Endodermal cell (in vitro differentiated cells): ENCODE results near the gene NHLH1. TPM values are rescaled to one million over a fixed set of nuclear protein-coding genes. Genes with fewer than 3 reads are reported as not detected.

Experiments used
- DNase-seq: peaks from one replicate; pipeline ENCODE4 v3.0.0-alpha.2; 2017
- H3K27ac ChIP-seq: 2 replicates; pipeline ENCODE4 v1.5.1; 2013; ENCODE audit warnings: mild to moderate bottlenecking, low read depth, low read length, moderate library complexity
- H3K27me3 ChIP-seq: 2 replicates; pipeline ENCODE4 v1.6.1; 2013; ENCODE audit warnings: mild to moderate bottlenecking, low read length, moderate library complexity; ENCODE audit not compliant: insufficient read depth, control insufficient read depth, poor library complexity, severe bottlenecking
- H3K36me3 ChIP-seq: 2 replicates; pipeline ENCODE4 v1.7.0; 2013; ENCODE audit warnings: mild to moderate bottlenecking, low read length, moderate library complexity; ENCODE audit not compliant: control insufficient read depth, insufficient read depth
- H3K4me1 ChIP-seq: one replicate; pipeline ENCODE4 v1.7.0; 2013; ENCODE audit warnings: low read length; ENCODE audit not compliant: control insufficient read depth, insufficient read depth
- H3K4me3 ChIP-seq: 2 replicates; pipeline ENCODE4 v1.5.1; 2013; ENCODE audit warnings: mild to moderate bottlenecking, low read length, moderate library complexity
- H3K9ac ChIP-seq: 2 replicates; pipeline ENCODE4 v1.6.1; 2013; ENCODE audit warnings: mild to moderate bottlenecking, low read length, moderate library complexity; ENCODE audit not compliant: poor library complexity, severe bottlenecking; ENCODE audit errors: extremely low read depth
- H3K9me3 ChIP-seq: 2 replicates; pipeline ENCODE4 v1.6.1; 2013; ENCODE audit warnings: mild to moderate bottlenecking, low read length, moderate library complexity; ENCODE audit not compliant: control insufficient read depth
- H3K27ac Mint-ChIP-seq: 2 replicates; pipeline ENCODE4 v1.8.0; 2020; ENCODE audit warnings: mixed read lengths
- H3K27me3 Mint-ChIP-seq: 2 replicates; pipeline ENCODE4 v1.8.0; 2021; ENCODE audit warnings: mild to moderate bottlenecking, mixed read lengths; ENCODE audit not compliant: insufficient read depth
- H3K36me3 Mint-ChIP-seq: 2 replicates; pipeline ENCODE4 v1.8.0; 2020; ENCODE audit warnings: low read depth, mixed read lengths
- H3K4me1 Mint-ChIP-seq: 2 replicates; pipeline ENCODE4 v1.8.0; 2020; ENCODE audit warnings: mixed read lengths
- H3K4me3 Mint-ChIP-seq: 2 replicates; pipeline ENCODE4 v1.8.0; 2020; ENCODE audit warnings: mild to moderate bottlenecking, moderate library complexity, mixed read lengths
- H3K9me3 Mint-ChIP-seq: 2 replicates; pipeline ENCODE4 v1.8.0; 2020; ENCODE audit warnings: mild to moderate bottlenecking, mixed read lengths
- CTCF ChIP-seq: fragments of 200-600 bp; sonication (generic); conservative IDR thresholded peaks from 2 replicates; pipeline ENCODE4 v1.5.0; 2021; ENCODE audit warnings: antibody characterized with exemption, mild to moderate bottlenecking
- WGBS, 2 experiments: methylation state at CpG; one replicate each; pipeline versions ENCODE4 v1.1.5 to v1.1.7; 2013; ENCODE audit warnings: missing lambda C conversion rate in 2 of 2, mixed read lengths in 1 of 2; ENCODE audit not compliant: insufficient coverage in 1 of 2, insufficient read length in 1 of 2; 5-methylcytosine and 5-hydroxymethylcytosine counted together
- total RNA-seq, 2 donors: library from RNA; stranded (reverse); fragmentation: NEBNext Ultra II Directional in 1 of 2; extraction: Animal tissue kit (Norgen Biotek cat#: 25700) in 1 of 2; gene quantifications; 2 replicates in 1 of 2; 3 replicates in 1 of 2; pipeline ENCODE4 v1.2.1, GENCODE V29; 2021

The NHLH1 gene
- total RNA-seq, 2 donors from 2014 or later = 0.31 to 0.57 TPM

GRCh38 chr1:160413716-160414115, 46.8 kb downstream of the NHLH1 start:
- 90 to 93% methylated on average over 3 of the region's 3 CpGs for WGBS, 2 experiments
- TF ChIP-seq CTCF = no peak
- DNase-seq = no peak
- Mint-ChIP-seq H3K27me3 (no peaks in the 10 kb centered on the region), H3K4me1 (peaks cover 46% of the 10 kb centered on the region), H3K9me3 (no peaks in the 10 kb centered on the region), H3K4me3 (no peak overlapping the region), H3K27ac (peak overlapping the region; percentile 54), H3K36me3 (peaks cover 18% of the 10 kb centered on the region)
- H3K9ac ChIP-seq = no peak overlapping the region
- H3K4me1 ChIP-seq = peaks cover 22% of the 10 kb centered on the region
- peaks cover 39% of the 10 kb centered on the region for H3K36me3 ChIP-seq
- H3K9me3 ChIP-seq = no peaks in the 10 kb centered on the region
- no peak overlapping the region for H3K4me3 ChIP-seq
- H3K27ac ChIP-seq = peak overlapping the region; percentile 11
- H3K27me3 ChIP-seq = no peaks in the 10 kb centered on the region

GRCh38 chr1:160414881-160415280, 48.0 kb downstream of the NHLH1 start:
- no peak overlapping the region for H3K27ac Mint-ChIP-seq
- Histone ChIP-seq H3K27ac (no peak overlapping the region), H3K9ac (no peak overlapping the region), H3K9me3 (no peaks in the 10 kb centered on the region), H3K4me1 (peaks cover 22% of the 10 kb centered on the region), H3K27me3 (no peaks in the 10 kb centered on the region), H3K36me3 (peaks cover 49% of the 10 kb centered on the region), H3K4me3 (no peak overlapping the region)
- H3K9me3 Mint-ChIP-seq = no peaks in the 10 kb centered on the region
- peaks cover 28% of the 10 kb centered on the region for H3K36me3 Mint-ChIP-seq
- DNase-seq = no peak
- no peak for TF ChIP-seq CTCF
- no peaks in the 10 kb centered on the region for H3K27me3 Mint-ChIP-seq
- peaks cover 39% of the 10 kb centered on the region for H3K4me1 Mint-ChIP-seq
- H3K4me3 Mint-ChIP-seq = no peak overlapping the region
- 83 to 95% methylated on average over 1 to 2 of the region's 2 CpGs for WGBS, 2 experiments

GRCh38 chr1:160415696-160416290, 48.9 kb downstream of the NHLH1 start:
- no peak overlapping the region for H3K9ac ChIP-seq
- no peaks in the 10 kb centered on the region for H3K9me3 Mint-ChIP-seq
- no peaks in the 10 kb centered on the region for H3K9me3 ChIP-seq
- H3K4me3 ChIP-seq = no peak overlapping the region
- H3K27me3 ChIP-seq = no peaks in the 10 kb centered on the region
- WGBS, 2 experiments = 95 to 96% methylated on average over 13 to 29 of the region's 29 CpGs
- peak overlapping the region; percentile 29 for H3K27ac ChIP-seq
- H3K36me3 ChIP-seq = peaks cover 52% of the 10 kb centered on the region
- H3K4me1 ChIP-seq = peaks cover 22% of the 10 kb centered on the region
- no peak overlapping the region for H3K27ac Mint-ChIP-seq
- no peak for TF ChIP-seq CTCF
- no peak overlapping the region for H3K4me3 Mint-ChIP-seq
- peaks cover 32% of the 10 kb centered on the region for H3K4me1 Mint-ChIP-seq
- no peak for DNase-seq
- H3K27me3 Mint-ChIP-seq = no peaks in the 10 kb centered on the region
- H3K36me3 Mint-ChIP-seq = peaks cover 34% of the 10 kb centered on the region
